ENCODE results near the gene GGCX. TPM values are rescaled to one million over a fixed set of nuclear protein-coding genes. Genes with fewer than 3 reads are reported as not detected.
A peak's percentile ranks its signal among the peaks of the same experiment; 100 is the strongest.

The GGCX gene
- total RNA-seq, 1 donor from 2014 or later = 27.9 TPM

GRCh38 chr2:85578243-85579180 is 17.2 kb upstream of the GGCX start:
- DNase-seq (ENCODE audit: low read depth) (no peak), FAIRE-seq (no peak)
- peaks cover 8% of the 10 kb centered on the region for H3K36me3 ChIP-seq (ENCODE audit: control insufficient read depth, insufficient read depth, low read length)
- peak overlapping the region; percentile 72 for H3K4me3 ChIP-seq (ENCODE audit: low read depth, low read length)
- H3K27me3 ChIP-seq (ENCODE audit: control insufficient read depth, insufficient read depth, low read length) = no peaks in the 10 kb centered on the region
- no peak for TF ChIP-seq CTCF (IDR thresholded peaks at IDR 0.05; ENCODE audit: insufficient read depth, low read length, severe bottlenecking)

GRCh38 chr2:85577386-85578242 is 16.3 kb upstream of the GGCX start, which contains the start of gene VAMP8:
Gene VAMP8 (plus strand): TSS chr2:85577586. CDS start chr2:85577647, 61 bp downstream.
- DNase-seq (ENCODE audit: low read depth) = peak; percentile 82
- TF ChIP-seq CTCF (IDR thresholded peaks at IDR 0.05; ENCODE audit: insufficient read depth, low read length, severe bottlenecking) = no peak
- no peaks in the 10 kb centered on the region for H3K27me3 ChIP-seq (ENCODE audit: control insufficient read depth, insufficient read depth, low read length)
- H3K36me3 ChIP-seq (ENCODE audit: control insufficient read depth, insufficient read depth, low read length) = peaks cover 8% of the 10 kb centered on the region
- FAIRE-seq = no peak
- peak within 1 kb of the TSS; percentile 72 for H3K4me3 ChIP-seq (ENCODE audit: low read depth, low read length)

GRCh38 chr2:85577063-85577385 is 15.7 kb upstream of the GGCX start:
- Histone ChIP-seq H3K4me3 (ENCODE audit: low read depth, low read length) (no peak overlapping the region), H3K27me3 (ENCODE audit: control insufficient read depth, insufficient read depth, low read length) (no peaks in the 10 kb centered on the region), H3K36me3 (ENCODE audit: control insufficient read depth, insufficient read depth, low read length) (peaks cover 8% of the 10 kb centered on the region)
- FAIRE-seq (no peak), DNase-seq (ENCODE audit: low read depth) (no peak)
- TF ChIP-seq CTCF (IDR thresholded peaks at IDR 0.05; ENCODE audit: insufficient read depth, low read length, severe bottlenecking) = no peak

GRCh38 chr2:85575739-85576138 is 14.4 kb upstream of the GGCX start:
- FAIRE-seq (no peak), DNase-seq (ENCODE audit: low read depth) (no peak)
- Histone ChIP-seq H3K36me3 (ENCODE audit: control insufficient read depth, insufficient read depth, low read length) (peaks cover 3% of the 10 kb centered on the region), H3K27me3 (ENCODE audit: control insufficient read depth, insufficient read depth, low read length) (no peaks in the 10 kb centered on the region), H3K4me3 (ENCODE audit: low read depth, low read length) (no peak overlapping the region)
- TF ChIP-seq CTCF (IDR thresholded peaks at IDR 0.05; ENCODE audit: insufficient read depth, low read length, severe bottlenecking) = no peak

GRCh38 chr2:85566265-85566664 is 5.0 kb upstream of the GGCX start:
- no peak for TF ChIP-seq CTCF (IDR thresholded peaks at IDR 0.05; ENCODE audit: insufficient read depth, low read length, severe bottlenecking)
- no peak for FAIRE-seq
- H3K27me3 ChIP-seq (ENCODE audit: control insufficient read depth, insufficient read depth, low read length) = no peaks in the 10 kb centered on the region

More at GRCh38 chr2:85566265-85566664, 5.0 kb upstream of the GGCX start:
- DNase-seq (ENCODE audit: low read depth) = no peak
- H3K4me3 ChIP-seq (ENCODE audit: low read depth, low read length) = no peak overlapping the region
- no peaks in the 10 kb centered on the region for H3K36me3 ChIP-seq (ENCODE audit: control insufficient read depth, insufficient read depth, low read length)
